NCI-H1092 (cell line): Measurements from ENCODE around the gene FCRLB.
A peak's percentile ranks its signal among the peaks of the same experiment; 100 is the strongest.
"Not testable (repeated sequence)": the region's sequence is repeated elsewhere in the genome, so short reads cannot be mapped to it uniquely, and the experiment has no call there.

Experiments used
- DNase-seq: peaks from one replicate; lab custom pipeline; 2025; lab: John Stamatoyannopoulos, UW

The FCRLB gene

GRCh38 chr1:161740921-161741320 is 19.6 kb downstream of the FCRLB start:
- DNase-seq, result no peak

GRCh38 chr1:161743231-161743630 is 21.9 kb downstream of the FCRLB start:
- no peak for DNase-seq

- no peak for DNase-seq
Observed at GRCh38 chr1:161747801-161748200, 26.5 kb downstream of the FCRLB start.

GRCh38 chr1:161749509-161750407 is 28.4 kb downstream of the FCRLB start, which contains the start of gene DUSP12:
TSS of gene DUSP12 (plus strand) at chr1:161749786. CDS start at chr1:161749802, 16 bp downstream.
- peak; percentile 92 for DNase-seq

- no peak for DNase-seq
Observed at GRCh38 chr1:161763522-161764098, 42.3 kb downstream of the FCRLB start.

GRCh38 chr1:161766102-161766981 is 45.0 kb downstream of the FCRLB start, which contains the start of gene ATF6:
TSS of gene ATF6 (plus strand) at chr1:161766320. CDS start at chr1:161766361, 41 bp downstream.
- peak; percentile 79 for DNase-seq

- no peak for DNase-seq
Observed at GRCh38 chr1:161768461-161768860, 47.1 kb downstream of the FCRLB start.

GRCh38 chr1:161768986-161769672 is 47.8 kb downstream of the FCRLB start:
- DNase-seq, result no peak

GRCh38 chr1:161769673-161770045 is 48.3 kb downstream of the FCRLB start:
- DNase-seq, result not testable (repeated sequence)

GRCh38 chr1:161770250-161770649 is 48.9 kb downstream of the FCRLB start:
- no peak for DNase-seq

GRCh38 chr1:161771161-161771560 is 49.8 kb downstream of the FCRLB start:
- no peak for DNase-seq

- no peak for DNase-seq
Observed at GRCh38 chr1:161771973-161772372, 50.6 kb downstream of the FCRLB start.

GRCh38 chr1:161772397-161772796 is 51.1 kb downstream of the FCRLB start:
- no peak for DNase-seq

GRCh38 chr1:161773791-161774190 is 52.4 kb downstream of the FCRLB start:
- DNase-seq, result no peak

- no peak for DNase-seq
Observed at GRCh38 chr1:161777261-161777660, 55.9 kb downstream of the FCRLB start.
